Lower leg skin (tissue), 3 donors: Measurements from ENCODE around the gene SMOC1.

ENCODE experiments used
- POLR2A ChIP-seq, 2 donors: fragments of 450-650 bp; IDR thresholded peaks; one replicate each; pipeline ENCODE4 v1.6.1; 2016 to 2017; ENCODE audit warnings: antibody characterized with exemption in 2 of 2, mild to moderate bottlenecking in 1 of 2, moderate library complexity in 1 of 2
- TF ChIP-seq, protein P1 (sequence below), 3 donors: fragments of 450-650 bp; IDR thresholded peaks; one replicate each; pipeline ENCODE4 v1.5.1; 2016; ENCODE audit warnings: antibody characterized with exemption in 3 of 3, mild to moderate bottlenecking in 3 of 3, moderate library complexity in 2 of 3

DNA sequence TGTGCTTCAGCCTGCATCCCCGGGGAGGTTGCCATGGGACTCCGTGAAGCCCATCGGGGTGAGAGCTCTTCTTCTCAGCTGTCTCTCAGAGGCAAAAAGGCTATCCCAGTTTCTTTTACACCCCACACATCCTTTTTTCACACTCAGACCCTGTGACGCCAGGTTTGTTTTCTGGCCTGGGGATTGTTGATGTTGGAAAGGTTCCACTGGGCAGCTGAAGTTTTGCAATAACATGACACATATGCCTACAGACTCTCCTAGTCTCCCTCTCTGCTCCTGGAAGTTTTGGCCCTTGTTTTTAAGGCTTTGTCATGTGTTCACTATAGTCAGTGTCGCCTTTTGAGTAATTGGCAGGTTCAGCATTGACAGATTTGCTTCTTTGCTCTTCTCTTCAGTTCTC lies 118.6 kb downstream of the SMOC1 start:
- TF ChIP-seq, protein P1, sequence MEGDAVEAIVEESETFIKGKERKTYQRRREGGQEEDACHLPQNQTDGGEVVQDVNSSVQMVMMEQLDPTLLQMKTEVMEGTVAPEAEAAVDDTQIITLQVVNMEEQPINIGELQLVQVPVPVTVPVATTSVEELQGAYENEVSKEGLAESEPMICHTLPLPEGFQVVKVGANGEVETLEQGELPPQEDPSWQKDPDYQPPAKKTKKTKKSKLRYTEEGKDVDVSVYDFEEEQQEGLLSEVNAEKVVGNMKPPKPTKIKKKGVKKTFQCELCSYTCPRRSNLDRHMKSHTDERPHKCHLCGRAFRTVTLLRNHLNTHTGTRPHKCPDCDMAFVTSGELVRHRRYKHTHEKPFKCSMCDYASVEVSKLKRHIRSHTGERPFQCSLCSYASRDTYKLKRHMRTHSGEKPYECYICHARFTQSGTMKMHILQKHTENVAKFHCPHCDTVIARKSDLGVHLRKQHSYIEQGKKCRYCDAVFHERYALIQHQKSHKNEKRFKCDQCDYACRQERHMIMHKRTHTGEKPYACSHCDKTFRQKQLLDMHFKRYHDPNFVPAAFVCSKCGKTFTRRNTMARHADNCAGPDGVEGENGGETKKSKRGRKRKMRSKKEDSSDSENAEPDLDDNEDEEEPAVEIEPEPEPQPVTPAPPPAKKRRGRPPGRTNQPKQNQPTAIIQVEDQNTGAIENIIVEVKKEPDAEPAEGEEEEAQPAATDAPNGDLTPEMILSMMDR (IDR thresholded peaks at IDR 0.05): no peak
- no peak for TF ChIP-seq POLR2A (IDR thresholded peaks at IDR 0.05)
